SKM-1 (cell line): ENCODE results near the gene OGT.
"Not testable (repeated sequence)": the region's sequence is repeated elsewhere in the genome, so short reads cannot be mapped to it uniquely, and the experiment has no call there.

Experiments
- DNase-seq: peaks from one replicate; lab custom pipeline; 2025; ENCODE audit not compliant: unreplicated experiment; lab: John Stamatoyannopoulos, UW

Gene OGT

DNA sequence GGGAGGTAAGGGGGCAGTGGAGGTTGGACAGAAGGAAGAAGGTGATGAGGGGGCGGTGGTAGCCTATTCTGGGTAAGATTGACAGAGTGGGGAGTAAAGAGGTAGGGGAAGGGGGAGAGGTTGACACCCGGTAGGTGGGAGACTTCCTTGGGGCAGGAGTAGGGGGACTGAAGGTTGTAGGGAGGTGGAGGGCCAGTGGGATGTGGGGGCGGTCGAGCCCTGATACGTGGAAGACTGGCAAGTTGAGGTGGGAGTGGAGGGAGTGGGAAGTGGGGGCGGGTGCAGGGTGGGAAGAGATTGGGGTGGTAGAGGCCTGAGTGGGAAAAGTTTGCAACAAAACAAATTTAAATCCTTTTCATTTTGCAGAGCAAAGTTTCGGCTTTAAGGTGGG, 47.1 kb downstream of the OGT start:
- DNase-seq, result no peak

DNA sequence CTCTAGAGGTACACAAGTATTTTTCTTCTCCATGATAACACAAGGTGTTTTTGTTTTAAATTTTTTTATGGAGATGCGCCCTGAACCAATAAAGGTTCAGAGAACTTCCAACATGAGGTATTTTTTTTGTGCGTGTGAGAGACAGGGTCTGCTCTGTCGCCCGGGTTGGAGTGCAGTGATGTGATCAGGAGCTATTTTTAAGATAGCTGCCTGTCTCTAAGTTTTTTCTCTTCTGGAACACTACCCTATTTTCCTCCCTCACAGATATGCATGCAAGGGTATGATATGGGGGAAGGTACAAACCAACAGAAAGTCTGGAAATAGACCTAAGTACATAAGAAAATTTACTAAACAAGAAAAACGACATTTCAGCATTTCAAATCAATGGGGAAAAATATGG, 48.3 kb downstream of the OGT start:
- no peak for DNase-seq

DNA sequence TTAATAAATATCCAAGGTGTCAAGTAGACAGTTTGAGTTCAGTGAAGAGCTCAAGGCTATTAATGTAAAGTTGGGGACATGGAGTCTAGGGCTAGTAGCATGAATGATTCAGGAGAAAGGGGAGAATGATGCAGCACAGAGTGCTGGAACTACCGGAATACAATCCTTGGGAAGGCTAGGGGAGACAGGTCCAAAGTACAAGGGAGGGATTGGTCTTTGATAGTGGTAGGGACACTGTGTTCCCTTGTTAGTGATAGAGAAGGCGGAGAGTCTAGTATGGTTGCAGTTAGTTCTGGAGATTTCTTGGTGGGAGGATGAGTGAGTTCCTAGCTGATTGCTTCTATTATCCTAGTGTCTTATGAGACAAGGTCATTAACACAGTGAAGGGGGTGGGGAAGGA, 54.0 kb downstream of the OGT start:
- DNase-seq, result no peak

DNA sequence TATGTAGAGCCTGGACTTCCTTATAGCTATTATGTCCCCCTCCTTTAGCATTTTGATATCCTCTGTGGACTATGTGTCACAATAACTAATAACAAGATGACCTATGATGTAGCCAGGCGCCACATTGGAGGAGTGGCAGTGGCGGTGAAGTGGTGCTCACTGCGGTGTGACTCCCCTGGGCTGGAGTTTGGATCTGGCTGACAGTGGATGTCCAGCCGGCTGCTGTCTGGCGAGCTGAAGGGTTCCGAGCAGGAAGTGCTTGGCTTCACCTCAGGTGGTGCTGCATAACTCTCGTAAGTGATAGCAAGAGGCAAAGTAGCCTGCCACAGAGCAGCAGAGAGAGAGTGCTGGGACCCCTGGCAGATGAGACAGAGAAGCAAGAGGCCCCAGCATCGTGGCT, 60.3 kb downstream of the OGT start:
- not testable (repeated sequence) for DNase-seq

DNA sequence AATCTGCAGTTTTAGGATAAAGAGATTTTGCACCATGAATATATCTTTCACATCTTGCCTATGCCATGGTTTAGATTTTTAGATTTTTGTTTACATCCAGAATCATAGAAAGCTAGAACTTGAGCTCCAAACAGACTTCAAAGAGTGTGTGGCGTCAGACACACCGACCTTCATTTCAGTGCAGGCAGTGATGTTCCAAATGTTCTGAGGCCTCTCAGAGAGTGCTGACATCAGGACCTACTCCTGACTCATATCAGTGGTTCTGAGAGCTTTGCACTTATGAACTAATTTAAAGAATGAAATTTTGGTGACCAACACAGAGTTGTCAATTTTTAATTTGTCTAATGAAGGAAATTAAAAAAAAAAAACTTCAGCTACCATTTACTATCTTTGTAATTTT, 67.1 kb downstream of the OGT start:
- no peak for DNase-seq

DNA sequence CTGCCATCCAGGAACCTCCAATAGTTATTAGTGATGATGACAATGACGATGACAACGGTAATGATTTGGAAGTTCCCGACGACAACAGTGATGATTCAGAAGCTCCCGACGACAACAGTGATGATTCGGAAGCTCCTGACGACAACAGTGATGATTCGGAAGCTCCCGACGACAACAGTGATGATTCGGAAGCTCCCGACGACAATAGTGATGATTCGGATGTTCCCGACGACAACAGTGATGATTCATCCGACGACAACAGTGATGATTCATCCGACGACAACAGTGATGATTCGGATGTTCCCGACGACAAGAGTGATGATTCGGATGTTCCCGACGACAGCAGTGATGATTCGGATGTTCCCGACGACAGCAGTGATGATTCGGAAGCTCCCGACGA, 70.7 kb downstream of the OGT start:
- DNase-seq, result no peak

DNA sequence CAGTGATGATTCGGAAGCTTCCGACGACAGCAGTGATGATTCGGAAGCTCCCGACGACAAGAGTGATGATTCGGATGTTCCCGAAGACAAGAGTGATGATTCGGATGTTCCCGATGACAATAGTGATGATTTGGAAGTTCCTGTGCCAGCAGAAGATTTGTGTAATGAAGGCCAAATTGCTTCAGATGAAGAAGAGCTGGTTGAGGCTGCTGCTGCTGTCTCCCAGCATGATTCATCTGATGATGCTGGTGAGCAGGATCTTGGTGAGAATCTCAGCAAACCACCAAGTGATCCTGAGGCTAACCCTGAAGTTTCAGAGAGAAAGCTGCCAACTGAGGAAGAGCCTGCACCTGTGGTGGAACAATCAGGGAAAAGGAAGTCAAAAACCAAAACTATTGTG, 71.2 kb downstream of the OGT start:
- no peak for DNase-seq

DNA sequence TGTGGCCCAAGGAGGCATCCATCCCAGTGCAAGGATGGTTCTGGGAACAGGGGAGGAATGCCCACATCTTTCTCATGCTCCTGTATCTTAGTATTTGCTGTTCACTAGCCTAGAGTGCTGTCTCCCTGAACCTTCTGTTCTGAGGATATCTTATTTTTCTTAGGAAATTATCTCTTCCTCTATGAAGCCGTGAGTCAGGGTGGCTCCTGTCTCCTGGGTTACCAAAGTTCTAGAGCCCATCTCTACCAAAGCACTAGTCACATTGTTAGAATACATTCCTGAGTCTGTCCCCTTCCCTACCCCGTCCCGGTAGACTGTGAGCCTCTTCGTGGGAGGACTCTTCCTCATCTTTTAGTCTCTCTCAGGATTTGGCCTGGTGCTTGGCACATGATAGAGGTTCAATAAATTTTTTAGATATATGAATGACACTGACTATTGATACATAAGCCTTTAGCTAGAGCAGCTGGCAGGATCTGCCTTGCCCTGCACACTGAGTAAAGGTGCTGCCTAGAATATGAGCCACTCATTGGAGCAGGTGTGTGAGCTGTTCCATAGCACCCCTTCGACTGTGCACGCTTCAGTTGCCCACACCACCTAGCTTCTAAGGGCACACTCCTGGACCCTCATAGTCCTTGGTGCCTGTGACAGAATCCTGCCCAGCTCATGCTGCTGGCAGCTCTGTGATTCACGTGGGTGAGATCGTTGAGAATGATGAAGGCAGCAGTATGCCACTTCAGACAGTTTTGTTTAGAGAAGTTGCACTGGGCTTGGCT, 72.1 kb downstream of the OGT start:
- no peak for DNase-seq

DNA sequence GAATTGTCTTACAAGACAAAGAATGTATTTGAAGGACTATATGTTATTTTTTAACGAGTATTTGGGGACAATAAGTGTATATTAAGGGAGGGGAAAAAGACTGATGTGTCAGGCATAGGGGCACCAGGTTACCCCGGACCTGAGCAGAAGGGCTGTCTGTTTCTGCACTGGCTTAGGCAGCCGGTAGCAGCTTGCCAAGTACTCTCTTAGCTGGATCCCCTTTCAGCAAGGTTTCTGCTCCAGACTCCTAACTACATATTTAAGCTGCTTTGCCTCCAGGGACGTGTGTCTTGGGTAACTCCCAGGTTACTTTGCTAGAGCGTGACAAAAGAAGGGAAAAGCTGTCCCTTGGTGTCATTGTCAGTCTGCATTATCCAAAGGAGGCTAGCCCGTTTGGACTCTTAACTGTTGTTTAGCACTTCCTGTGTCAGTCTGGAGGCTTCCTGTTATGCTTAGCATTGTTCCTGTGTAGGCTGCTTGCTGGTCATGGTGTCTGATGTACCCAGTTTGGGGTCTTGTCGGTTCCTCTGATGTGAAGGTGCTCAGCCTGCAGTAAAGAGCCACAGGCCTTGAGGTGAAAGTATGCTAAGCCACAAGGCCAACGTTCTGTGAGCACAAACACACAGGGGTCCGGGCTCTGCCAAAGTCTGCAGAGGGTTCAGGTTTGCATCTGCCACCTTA, 73.8 kb downstream of the OGT start:
- no peak for DNase-seq

DNA sequence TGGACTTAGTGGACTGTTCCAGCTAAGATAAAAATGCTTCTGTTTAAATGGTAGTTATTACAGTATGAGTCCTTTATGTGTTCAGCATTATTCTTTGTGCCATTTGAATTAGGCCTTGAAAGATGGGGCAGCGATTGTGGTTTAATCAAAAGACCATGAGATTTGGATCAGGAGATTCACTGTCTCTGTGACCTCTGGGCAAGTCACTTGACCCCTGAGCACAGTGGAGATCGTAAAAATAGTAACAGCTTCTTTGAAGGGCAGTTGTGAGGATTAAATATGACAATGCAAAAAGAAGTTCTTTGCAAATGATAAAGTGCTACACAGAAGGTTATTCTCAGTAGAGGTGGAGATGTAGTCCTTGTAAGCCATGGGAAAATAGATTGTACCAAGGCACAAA, 74.6 kb downstream of the OGT start:
- no peak for DNase-seq

DNA sequence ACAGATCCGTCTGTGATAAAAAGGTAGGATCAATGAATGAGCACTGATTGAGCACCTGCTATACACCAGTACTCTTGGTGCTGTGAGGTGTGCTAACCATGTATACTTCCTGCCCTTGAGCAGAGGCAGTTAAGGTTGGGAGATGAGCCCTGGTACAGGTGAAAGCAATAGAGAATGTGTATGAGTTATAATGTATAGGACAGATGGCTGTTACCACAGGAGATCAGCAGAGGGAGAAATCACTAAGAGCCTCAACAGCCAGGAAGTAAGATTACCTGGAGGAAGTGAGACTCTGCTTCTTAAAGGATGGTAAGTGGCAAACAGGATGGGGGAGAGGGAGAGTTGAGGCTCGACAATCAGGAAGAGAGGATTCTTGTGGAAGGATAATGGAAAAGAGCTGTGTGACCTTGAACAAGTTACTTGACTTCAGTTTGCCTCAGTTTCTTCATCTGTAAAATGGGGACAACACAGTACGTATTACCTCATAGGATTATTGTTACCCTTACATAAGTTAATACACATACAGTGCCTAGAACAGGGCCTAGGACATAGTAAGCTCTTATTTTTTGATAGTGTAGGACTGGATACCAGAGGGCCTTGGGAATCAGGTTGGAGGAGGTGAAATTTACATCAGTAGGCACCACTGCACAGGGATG, 76.3 kb downstream of the OGT start:
- DNase-seq, result no peak

DNA sequence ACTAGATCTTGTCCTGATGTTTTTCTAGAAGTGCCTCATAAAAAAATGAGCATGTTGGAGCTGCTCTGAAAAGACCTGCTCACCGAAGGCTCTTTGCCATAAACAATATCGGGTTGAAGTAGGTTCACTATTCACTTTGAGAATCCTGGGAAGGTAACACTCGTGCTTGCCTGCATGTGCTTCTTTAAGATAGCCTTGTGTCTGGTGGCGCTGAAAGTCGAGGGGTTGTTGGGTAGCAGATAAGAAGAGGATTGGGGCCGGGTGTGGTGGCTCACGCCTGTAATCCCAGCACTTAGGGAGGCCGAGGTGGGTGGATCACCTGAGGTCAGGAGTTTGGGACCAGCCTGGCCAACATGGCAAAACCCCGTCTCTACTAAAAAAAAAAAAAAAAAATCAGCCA, 78.8 kb downstream of the OGT start:
- not testable (repeated sequence) for DNase-seq

DNA sequence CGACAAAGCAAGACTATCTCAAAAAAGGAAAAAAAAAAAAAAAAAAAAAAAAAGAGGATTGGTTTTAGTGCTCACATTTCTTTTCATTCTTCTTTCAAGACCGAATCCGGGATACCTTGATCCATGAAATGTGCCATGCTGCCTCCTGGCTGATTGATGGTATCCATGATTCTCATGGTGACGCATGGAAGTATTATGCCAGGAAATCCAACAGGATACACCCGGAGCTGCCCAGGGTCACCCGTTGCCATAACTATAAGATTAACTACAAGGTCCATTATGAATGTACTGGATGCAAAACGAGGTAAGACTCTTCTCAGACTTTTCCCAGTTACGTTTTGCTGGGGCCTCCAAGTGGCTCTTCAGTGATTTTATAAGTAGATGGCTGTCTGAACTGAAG, 79.4 kb downstream of the OGT start:
- no peak for DNase-seq

DNA sequence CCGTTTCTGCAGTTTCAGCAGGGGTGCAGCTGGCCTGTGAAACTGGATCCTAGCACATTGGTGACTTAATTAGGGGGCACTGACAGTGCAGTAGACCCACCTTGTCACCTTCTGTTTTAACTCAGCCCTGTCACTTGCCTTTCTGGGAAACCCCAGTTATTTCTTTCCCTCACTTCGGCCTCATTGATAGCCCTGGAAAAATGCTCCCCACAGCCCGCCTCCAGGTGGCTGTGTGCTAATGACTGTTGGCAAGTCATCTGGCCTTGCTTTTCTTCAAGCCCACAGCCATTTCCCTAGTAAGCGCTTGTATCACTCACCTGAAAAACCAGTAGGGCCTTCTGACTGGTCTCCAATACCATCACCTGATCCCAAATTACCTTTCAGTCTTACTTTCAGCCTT, 82.2 kb downstream of the OGT start:
- DNase-seq, result no peak

DNA sequence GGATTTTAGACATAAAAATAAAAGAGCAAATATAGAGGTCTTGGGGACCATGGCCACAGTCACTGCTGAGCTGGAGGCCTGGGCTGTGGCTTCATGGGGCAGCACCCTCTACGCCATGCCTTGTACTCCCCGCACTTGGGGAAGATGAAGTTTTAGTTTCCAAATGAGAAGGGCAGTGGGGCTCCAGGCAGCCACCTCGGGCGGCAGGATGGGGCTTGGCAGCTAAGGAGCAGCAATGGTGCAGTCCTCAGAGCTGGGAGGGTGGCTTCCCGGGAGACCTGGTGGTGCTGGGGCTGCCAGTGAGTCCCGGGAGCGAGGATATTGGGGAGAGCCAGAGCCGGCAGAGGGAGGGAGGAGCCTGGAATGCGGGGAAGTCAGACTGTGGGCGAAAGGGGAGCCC, 83.0 kb downstream of the OGT start:
- DNase-seq, result no peak

DNA sequence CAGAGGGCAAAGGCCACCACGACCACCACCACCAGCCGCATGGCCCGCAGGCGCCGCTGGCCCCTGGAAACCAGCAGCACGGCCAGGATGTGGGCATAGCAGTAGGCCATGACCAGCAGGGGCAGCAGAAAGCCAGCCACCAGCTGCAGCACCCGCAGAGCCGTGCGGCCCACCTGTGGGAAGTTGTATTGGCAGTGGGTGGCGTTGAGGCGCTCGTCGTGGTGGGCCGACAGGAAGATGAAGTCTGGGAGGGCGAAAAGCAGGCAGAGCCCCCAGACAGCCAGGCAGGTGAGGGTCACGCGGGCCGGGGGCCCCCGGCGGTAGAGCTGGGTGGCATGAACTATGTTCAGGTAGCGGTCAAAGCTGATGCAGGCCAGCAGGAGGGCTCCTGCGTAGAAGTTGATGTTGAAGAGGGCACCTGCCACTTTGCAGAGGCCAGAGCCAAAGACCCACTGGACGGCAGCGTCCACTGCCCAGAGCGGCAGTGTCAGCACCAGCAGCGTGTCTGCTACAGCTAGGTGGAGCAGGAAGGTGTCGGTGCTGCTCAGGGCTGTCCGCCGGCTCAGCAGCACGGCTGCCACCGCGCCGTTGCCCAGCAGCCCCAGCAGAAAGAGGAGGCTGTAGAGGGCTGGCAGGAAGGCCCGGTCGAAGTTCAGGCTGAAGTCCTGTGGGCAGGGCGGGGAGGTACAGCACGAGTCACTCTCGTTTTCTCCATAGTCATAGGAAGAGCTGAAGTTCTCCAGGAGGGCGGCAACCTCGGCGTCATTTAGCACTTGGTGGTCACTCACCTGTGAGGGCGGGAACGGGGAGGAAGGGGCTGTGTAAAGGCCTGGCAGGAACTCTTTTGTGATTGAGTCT, 84.0 kb downstream of the OGT start:
- no peak for DNase-seq

DNA sequence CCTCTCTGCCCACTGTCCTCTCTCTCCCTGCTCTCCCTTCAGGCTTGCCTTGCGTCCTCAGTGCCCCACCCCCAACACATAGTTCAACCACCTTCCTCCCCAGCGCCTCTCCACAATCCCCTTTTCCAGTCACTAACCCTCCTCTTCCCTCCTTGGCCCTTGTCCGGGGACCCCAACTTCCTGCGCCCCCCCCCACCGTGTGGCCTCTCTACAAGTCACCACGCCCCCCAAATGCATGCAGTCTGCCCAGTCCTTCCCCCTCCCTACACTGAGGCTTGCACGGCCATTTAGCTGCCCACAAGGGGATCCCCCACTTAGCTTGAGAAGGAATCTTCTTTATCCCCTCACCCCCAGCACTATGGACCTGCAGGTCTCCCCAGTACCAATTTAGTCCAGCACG, 84.8 kb downstream of the OGT start:
- DNase-seq, result no peak

DNA sequence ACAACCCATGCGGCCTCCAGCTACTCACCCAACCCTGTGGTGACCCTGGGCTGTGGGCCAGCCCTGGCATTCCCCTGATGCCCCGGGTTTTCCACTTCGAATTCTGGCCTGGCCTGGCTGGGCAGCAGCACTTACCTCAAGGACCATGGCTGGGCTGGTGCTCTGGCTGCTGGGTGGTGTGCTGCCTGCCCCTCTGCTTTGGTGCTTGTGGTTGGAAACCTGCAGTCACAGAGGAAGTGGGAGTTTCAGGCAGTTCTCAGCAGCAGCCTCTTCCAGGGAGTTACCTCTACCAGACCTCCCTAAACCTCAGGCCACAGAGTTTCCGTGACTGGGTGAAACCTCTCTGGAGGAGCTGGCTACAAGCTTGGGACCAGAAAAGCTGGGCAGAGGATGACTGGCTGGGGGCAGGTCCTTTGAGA, 85.4 kb downstream of the OGT start, which contains the start of gene CXCR3:
TSS of gene CXCR3 (minus strand) at position 209 of the 419 bp plus-strand sequence. CDS start at position 147, 62 bp downstream.
- peak; percentile 42 for DNase-seq

DNA sequence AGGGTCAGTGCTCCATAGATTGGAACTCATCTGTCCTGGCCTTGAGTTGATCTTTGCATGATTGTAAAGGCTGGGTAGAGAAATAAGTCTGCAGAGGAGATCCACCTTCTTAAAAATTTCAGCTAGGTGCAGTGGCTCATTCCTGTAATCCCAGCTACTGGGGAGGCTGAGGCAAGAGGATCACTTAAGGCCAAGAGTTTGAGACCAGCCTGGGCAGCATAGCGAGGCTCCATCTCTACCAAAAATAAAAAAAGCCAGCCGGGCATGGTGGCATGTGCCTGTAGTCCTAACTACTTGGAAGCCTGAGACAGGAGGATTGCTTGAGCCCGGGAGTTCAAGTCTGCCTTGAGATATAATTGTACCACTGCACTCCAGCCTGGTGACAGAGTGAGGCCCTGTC, 85.9 kb downstream of the OGT start:
- no peak for DNase-seq

DNA sequence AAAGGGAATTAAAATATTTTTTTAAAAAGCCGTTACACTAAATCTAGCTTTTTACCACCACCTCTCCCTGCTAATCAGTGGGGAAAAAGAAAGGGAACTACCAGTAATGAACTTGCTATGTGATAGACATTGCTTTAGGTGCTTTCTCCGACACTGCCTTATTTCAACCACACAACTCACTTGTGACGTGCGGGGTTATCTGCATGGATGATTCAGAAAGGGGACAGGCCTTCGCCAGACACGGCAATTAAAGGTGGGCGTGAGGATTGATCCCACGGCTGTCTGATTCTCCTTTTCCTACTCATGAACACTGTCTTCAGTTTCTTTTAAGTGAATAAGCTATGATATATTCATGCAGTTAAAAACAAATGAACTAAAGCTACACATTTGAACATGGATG, 86.3 kb downstream of the OGT start:
- DNase-seq, result peak; percentile 1

DNA sequence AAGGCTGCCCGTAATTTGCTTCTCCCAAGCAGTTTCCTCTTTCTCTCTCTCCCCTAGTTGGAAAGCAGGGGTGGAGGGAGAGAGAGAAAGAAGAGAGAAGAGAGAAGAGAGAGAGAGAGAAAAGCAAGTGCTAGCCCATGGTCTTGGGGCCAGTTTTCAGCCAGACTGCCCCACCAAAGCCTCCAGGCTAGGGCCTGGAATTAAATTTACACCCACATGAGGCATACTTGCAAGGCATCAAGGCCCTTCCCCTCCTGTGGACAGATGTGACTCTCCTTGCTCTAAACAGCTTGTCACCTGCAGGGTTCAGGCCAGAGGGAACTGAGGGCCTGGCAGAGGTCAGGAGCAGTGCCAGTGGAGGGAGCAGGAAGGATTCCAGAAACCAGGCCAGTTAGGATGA, 87.1 kb downstream of the OGT start:
- DNase-seq, result no peak
